GM18520 (cell line): ENCODE data around the gene ONECUT3.
A peak's percentile ranks its signal among the peaks of the same experiment; 100 is the strongest.
"Not testable (repeated sequence)": the region's sequence is repeated elsewhere in the genome, so short reads cannot be mapped to it uniquely, and the experiment has no call there.

Experiments
- ATAC-seq: cut with Tn5 transposase; IDR thresholded peaks from one replicate; pipeline ENCODE4 v1.9.1; 2021; ENCODE audit not compliant: unreplicated experiment

The ONECUT3 gene

GRCh38 chr19:1790054-1790792, 36.9 kb downstream of the ONECUT3 start:
- no peak for ATAC-seq

GRCh38 chr19:1791879-1792278, 38.6 kb downstream of the ONECUT3 start:
- ATAC-seq = no peak

- no peak for ATAC-seq
Measured at GRCh38 chr19:1794424-1795172, 41.3 kb downstream of the ONECUT3 start.

- ATAC-seq = no peak
Measured at GRCh38 chr19:1796395-1797142, 43.3 kb downstream of the ONECUT3 start.

GRCh38 chr19:1797313-1797712, 44.0 kb downstream of the ONECUT3 start:
- ATAC-seq = not testable (repeated sequence)

- no peak for ATAC-seq
Measured at GRCh38 chr19:1799695-1800342, 46.5 kb downstream of the ONECUT3 start.

GRCh38 chr19:1804858-1805257, 51.6 kb downstream of the ONECUT3 start:
- ATAC-seq = no peak

GRCh38 chr19:1805401-1806183, 52.3 kb downstream of the ONECUT3 start:
- ATAC-seq = no peak

GRCh38 chr19:1806184-1807029, 53.1 kb downstream of the ONECUT3 start:
- no peak for ATAC-seq

GRCh38 chr19:1807030-1807694, 53.9 kb downstream of the ONECUT3 start:
- ATAC-seq = no peak

- no peak for ATAC-seq
Measured at GRCh38 chr19:1807695-1808394, 54.5 kb downstream of the ONECUT3 start.

- ATAC-seq = no peak
Measured at GRCh38 chr19:1808395-1808731, 55.1 kb downstream of the ONECUT3 start.

GRCh38 chr19:1809678-1810077, 56.4 kb downstream of the ONECUT3 start:
- no peak for ATAC-seq

GRCh38 chr19:1810439-1811160, 57.3 kb downstream of the ONECUT3 start:
- no peak for ATAC-seq

GRCh38 chr19:1811472-1811894, 58.2 kb downstream of the ONECUT3 start:
- no peak for ATAC-seq

- peak; percentile 7 for ATAC-seq
Measured at GRCh38 chr19:1811942-1812425, 58.7 kb downstream of the ONECUT3 start, which contains the start of gene ATP8B3. Gene ATP8B3, minus strand, starts transcription at chr19:1812276. Its CDS starts 540 bp downstream, at chr19:1811736.

- ATAC-seq = peak; percentile 65
Measured at GRCh38 chr19:1812426-1813191, 59.3 kb downstream of the ONECUT3 start.
